GM19238 (cell line): ENCODE results near the gene ZFP36L1.

Experiments used
- DNase-seq: peaks from one replicate; pipeline ENCODE4 v3.0.0; 2011; ENCODE audit warnings: low spot score; ENCODE audit not compliant: insufficient read length

Gene ZFP36L1

GRCh38 chr14:68784226-68784910 lies 8.5 kb downstream of the ZFP36L1 start:
- no peak for DNase-seq

DNA sequence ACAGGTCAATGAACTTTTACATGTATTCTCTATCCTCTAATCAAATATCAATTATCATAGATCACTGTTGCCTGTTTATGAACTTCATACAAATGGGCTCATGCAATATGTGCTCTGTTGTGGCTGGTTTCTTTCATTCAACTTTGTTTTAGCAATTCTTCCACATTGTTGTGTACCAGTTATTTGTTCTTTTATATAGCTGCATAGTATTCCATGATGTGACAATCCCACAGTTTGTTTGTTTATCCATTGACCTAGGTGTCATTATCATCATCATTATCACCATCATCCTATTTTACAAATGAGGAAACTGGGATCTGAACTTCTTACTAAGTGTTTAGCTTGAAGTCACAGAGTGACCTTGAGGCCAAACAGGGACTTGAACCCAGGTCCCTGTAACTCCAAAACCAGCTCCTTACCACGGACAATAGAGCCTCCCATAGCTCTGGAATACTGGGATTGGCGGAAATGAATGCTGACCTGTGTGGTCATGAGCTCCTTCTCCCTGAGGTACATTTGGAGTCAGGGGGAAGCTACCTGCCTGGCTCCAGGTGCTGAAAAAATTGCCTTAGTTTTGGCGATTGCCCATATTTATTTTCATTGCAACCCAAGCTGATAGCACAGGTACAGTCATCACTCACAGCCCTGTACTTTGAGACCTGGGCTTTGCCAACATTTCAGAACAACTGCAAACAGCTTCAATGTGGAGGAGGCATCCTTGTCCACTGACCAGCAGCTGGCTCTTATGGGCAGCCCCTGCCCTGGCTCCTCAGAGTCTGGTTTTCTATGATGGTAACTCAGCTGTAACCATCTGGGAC lies 9.2 kb downstream of the ZFP36L1 start:
- no peak for DNase-seq

DNA sequence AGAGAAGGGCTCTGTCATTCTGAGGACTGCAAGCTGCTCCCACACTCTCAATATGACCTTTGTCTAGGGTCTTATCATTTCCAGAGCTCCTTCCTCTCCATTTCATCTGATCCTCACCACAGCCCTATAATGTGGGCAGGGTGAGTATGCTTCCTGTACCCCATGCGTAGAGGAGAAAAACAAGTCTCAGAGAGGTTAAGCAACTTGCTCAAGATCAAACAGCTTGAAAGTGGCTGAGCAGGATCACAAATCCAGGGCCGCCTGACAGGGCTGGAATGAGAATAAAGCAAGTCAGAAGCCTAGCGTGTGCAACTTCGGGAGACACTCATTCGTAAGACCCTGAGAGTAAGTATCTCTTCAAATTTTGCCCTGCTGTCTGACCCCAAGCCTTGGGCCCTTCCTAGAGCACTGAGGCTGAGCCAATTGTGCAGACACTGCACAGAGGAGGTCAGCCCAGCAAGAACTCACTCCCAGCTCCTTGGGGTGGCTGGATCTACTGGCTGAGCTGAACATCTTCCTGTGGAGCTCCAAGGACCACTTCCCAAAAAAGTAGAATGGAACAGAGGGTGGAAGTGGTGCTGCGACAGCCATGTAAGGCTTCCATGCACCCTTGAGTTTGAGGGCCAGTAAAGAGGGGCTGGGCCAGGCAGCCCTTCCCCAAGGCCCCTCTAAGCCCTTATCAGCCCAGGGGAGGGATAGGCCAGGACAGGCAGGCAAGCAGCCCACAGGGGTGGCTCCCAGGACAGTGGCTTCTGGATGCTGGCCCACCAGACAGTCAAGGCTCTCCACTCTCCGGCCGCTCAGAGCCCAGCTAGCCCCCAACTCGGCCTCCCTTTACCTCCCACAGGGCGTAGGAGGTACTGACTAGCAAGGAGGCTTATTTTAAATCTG lies 10.5 kb downstream of the ZFP36L1 start:
- DNase-seq: no peak

- DNase-seq: no peak
Measured at GRCh38 chr14:68781161-68782021, 11.5 kb downstream of the ZFP36L1 start.

DNA sequence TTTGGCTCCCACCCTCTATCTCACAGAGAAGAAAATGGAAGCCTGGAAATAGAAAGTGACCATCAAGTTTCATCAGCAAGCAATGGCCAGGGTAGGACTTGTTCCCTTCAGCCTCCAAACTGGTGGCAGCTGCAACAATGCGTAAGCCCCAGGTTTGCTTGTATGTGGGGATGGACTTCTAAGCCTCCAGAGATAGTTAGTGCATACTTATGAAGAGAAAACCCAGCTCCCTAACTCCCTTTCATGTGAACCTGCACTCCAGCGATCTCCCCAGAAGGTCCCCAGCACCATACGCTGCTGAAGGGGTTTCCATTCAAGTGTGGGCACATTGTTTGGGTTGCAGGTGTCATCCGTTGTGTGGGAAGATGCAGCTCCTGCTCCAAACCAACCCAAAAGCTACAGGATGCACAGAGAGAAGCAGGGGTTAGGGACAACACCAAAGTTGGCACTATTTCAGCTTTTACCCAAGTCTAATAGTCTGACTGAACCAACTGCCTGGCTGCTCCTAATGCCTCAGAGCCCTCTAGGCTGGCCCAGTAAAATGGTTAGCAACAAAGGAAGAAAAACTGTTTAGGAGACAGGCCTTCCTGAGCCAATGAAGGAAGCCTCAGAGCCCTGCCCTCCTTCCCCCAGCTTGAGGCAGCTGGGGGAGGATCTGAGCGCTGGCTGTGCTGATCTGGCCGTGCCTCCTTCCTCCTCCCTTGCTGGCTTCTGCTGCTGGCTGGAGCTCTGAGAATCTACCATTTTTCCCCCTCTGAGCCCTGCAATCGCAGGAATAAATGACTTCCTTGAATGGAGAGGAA lies 12.3 kb downstream of the ZFP36L1 start:
- DNase-seq: no peak

- DNase-seq: no peak
Measured at GRCh38 chr14:68779761-68780323, 13.0 kb downstream of the ZFP36L1 start.

DNA sequence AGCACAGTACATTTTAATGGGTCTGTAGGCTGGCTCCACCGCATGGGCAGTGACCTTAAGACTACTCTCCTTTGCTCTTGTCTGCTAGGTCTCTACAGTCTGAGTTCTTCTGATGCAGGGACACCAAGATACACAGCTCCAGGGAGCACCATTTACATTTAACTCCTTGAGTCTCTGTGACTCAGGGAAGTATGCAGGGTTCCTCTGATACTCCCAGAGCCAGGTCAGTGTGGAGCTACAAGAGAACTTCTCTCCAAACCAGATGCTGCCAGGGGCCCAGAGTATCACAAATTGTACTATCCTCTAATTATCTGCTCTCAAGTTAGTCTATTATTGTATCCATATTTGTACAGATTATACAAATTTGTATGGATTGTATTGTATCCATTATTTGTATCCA lies 15.2 kb downstream of the ZFP36L1 start:
- no peak for DNase-seq

DNA sequence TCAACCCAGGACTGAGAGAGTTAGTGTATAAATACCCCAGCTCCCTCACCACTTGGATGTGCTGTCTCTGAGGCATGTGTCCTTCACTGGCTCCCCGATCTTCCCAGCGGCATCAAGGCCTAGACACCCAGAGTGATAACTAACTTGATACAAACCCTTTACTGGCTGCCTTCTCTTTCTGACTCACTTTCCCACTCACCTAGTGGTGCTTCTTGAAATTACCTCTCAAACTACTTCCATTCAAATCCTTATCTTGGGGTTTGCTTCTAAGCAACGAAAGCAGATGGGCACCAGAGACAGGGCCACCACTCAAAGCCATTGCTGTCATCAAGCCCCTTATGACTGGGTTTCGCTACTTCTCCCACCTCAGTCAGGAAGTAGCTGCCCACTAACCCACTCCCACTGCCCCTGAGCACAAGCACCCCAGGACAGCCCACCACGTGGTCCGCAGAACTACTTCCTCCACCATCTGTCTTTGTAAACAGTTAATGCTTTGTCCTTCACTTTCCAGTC lies 17.2 kb downstream of the ZFP36L1 start:
- DNase-seq: no peak

- DNase-seq: no peak
Measured at GRCh38 chr14:68774771-68775613, 17.9 kb downstream of the ZFP36L1 start.

DNA sequence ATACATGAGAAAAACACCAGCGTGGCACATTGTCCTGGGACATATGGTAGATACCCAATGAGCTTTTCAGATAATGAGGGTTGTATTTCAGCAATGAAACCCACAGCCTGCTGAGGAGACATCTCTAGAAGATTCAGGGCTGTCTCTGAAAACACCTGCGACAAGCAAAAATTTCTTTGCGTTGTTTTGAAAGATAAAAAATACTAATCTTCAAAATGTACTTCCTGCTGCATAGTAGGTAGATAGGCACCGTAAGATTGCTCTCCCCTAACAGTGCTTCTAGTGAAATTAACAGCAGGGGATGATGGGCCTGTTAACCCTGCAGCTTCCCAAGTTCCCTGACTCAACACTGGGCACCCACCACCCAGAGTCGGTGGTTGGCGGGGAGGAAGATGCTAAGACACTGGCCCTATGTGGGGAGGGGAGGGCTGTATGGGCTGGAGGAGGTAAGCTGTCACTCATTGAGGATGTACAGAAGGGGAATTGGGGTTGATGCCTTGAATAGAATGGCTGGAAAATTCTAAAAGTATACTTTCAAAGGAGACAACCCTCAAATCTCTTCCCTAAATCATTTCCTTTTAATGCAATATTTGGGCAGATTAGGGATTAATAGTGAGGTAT lies 20.0 kb downstream of the ZFP36L1 start:
- DNase-seq: no peak

GRCh38 chr14:68771631-68772030 lies 21.2 kb downstream of the ZFP36L1 start:
- DNase-seq: no peak

DNA sequence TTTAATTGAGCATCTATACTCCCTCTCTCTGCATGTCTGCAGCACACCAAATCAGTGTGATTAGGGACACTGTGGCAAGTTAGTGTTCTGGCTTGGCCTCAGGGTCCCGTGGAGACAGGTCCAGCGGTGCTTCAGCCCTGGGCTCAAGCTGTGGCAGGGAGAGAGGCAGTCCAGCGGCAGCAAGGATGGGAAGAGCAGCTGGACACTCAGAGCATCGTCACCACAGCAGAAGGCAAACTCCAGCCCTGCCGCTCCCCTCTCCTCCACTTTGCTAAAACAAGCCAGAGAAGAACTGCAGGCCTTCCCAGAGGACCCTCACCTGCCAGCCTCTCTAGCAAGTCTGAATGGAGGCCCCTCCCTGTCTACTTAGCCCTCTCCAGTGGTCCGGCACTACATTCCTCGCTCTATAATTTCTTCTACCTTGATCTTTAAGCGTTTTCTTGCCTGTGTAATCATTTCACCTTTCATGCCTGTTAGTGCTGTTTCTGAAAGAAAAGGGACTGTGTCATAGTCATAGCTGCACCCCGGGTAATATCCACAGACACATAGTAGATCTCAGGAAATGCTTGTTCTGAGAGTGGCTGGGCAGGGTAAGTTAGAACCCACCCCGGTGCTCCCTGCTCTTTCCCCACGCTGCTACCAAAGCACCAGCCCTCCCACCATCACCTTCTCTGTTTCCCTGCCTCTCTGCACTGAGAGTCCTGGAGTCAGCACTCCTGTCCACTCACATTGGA lies 22.1 kb downstream of the ZFP36L1 start:
- DNase-seq: no peak

DNA sequence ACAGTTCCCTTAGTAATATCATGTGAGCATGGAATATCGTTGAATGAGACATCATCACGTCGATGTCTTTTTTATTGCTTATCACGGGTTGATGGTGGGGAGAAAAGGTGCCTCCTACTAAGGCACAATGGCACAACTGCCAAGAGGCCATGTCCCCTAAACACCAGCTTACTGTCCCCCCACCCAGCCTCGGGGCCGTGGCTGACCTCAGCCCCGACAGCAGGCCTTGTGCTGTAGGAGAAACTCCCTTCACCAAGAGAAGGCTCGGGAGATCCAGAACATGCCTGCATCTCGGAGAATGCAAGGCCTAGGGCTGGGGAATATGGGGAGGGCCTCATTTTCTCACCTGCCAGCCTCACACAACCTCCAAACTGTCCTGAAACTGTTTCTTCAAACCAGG lies 22.8 kb downstream of the ZFP36L1 start:
- DNase-seq: no peak

DNA sequence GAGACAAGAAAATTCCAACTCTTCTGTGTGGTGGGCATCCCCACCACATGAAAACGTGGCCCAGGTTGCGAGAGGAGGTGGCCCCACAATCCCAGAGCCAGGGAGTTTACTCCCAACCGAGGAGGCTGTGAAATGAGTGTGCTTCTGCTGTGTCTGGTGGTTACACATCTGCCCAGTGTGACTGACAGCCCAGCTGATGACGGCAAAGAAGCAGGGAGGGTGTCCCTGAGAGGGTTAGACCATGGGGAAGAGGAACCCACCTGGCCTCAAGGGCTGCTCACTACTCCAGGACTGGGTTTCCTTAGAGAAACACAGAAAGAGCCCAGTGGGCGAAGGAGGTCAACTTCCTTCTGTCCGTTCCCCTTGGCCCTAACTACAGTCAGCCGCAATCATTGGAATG lies 24.6 kb downstream of the ZFP36L1 start:
- no peak for DNase-seq

GRCh38 chr14:68767248-68767645 lies 25.6 kb downstream of the ZFP36L1 start:
- DNase-seq: no peak

DNA sequence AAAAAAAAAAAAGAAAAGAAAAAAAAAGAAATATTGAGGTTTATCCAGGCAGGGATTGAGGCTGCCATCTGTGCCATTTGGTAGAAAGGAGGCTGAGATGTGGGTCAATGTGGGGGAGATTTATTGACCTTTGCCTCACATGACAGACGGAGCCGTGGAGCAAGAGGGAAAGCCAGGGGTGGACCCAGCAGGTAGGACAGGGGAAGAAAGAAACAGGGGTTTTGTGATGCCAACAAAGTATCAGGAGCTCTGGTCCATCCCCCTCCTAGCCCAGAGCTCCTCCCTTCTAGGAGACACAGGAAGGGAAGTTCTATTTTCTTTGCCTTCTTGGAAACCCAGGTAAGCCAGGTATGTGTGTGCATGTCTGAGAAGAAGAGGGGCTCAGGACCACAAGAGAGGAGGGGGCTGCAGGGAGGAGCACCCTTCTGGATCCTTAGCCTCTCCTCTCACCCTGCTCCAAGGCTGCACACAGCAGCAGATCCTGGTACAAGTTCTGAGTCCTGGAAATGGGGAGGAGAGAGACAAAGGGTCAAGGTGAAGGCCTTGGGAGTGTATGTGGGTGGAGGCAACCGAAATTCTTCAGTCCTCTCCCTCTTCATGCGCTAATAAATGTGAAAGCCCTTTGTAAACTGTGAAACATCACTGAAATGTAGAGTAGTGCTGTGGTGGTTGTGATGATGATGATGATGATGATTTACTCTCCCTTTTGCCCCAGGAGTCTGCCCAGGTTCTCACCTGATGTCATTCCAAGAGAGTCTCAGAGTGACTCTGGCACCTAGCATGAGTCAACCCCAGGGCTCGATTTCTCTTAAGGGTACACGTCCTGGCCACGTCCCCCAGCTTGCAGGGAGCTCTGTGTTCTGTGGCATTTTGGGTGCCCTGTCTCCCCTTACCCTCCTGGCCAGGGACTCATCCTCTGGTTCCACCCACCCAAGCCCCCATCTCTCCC lies 26.3 kb downstream of the ZFP36L1 start:
- no peak for DNase-seq
